WTC11 (cell line): ENCODE results near the gene CCDC195. TPM values are rescaled to one million over a fixed set of nuclear protein-coding genes. Genes with fewer than 3 reads are reported as not detected.
"Not testable (repeated sequence)": the region's sequence is repeated elsewhere in the genome, so short reads cannot be mapped to it uniquely, and the experiment has no call there.

ENCODE experiments used
- ATAC-seq: fragments of 200-7000 bp; cut with Tn5 transposase; 2 replicates; pipeline ENCODE4 v1.10.0; 2021; ENCODE audit warnings: mild to moderate bottlenecking, moderate library complexity
- CTCF ChIA-PET: fragments of 300-600 bp; sonication (Branson Sonifier 250); formaldehyde crosslinking; loops from one replicate; lab custom pipeline; 2021; ENCODE audit warnings: antibody characterized with exemption; lab: Charles Lee
- POLR2A ChIA-PET: fragments of 350-600 bp; sonication (Branson Sonifier 250); formaldehyde crosslinking; loops from one replicate; lab custom pipeline; 2021; ENCODE audit warnings: antibody characterized with exemption; lab: Charles Lee
- DNase-seq: peaks from one replicate; pipeline ENCODE4 v3.0.0; 2021; ENCODE audit warnings: low spot score
- H3K27ac Mint-ChIP-seq: 2 replicates; pipeline ENCODE4 v1.8.0; 2021; ENCODE audit warnings: mixed read lengths
- H3K27me3 Mint-ChIP-seq: 2 replicates; pipeline ENCODE4 v1.8.0; 2021; ENCODE audit warnings: low read depth, mild to moderate bottlenecking, moderate library complexity, mixed read lengths
- H3K36me3 Mint-ChIP-seq: 2 replicates; pipeline ENCODE4 v1.8.0; 2021; ENCODE audit warnings: mixed read lengths
- H3K4me1 Mint-ChIP-seq: 2 replicates; pipeline ENCODE4 v1.8.0; 2022; ENCODE audit warnings: mixed read lengths
- H3K4me3 Mint-ChIP-seq: 2 replicates; pipeline ENCODE4 v1.8.0; 2021; ENCODE audit warnings: mild to moderate bottlenecking, moderate library complexity, mixed read lengths
- H3K9me3 Mint-ChIP-seq: 2 replicates; pipeline ENCODE4 v1.8.0; 2021; ENCODE audit warnings: mixed read lengths
- ATF1 ChIP-seq: sonication (generic); formaldehyde crosslinking; IDR thresholded peaks from 2 replicates; pipeline ENCODE4 v1.8.1; 2023; ENCODE audit warnings: mild to moderate bottlenecking, moderate library complexity, missing genetic modification reagents
- CBFB ChIP-seq: sonication (generic); formaldehyde crosslinking; IDR thresholded peaks from 2 replicates; pipeline ENCODE4 v1.8.1; 2022; ENCODE audit warnings: mild to moderate bottlenecking, low read depth, missing genetic modification reagents
- NFATC4 ChIP-seq: fragments of 250-450 bp; sonication (Bioruptor Pico); IDR thresholded peaks from 2 replicates; pipeline ENCODE4 v1.9.0; 2021; ENCODE audit warnings: mild to moderate bottlenecking
- NR2C2 ChIP-seq: sonication (generic); formaldehyde crosslinking; IDR thresholded peaks from 2 replicates; pipeline ENCODE4 v1.8.0; 2022; ENCODE audit warnings: mild to moderate bottlenecking, missing genetic modification reagents
- SMAD4 ChIP-seq: sonication (generic); formaldehyde crosslinking; IDR thresholded peaks from 2 replicates; pipeline ENCODE4 v1.8.0; 2022; ENCODE audit warnings: mild to moderate bottlenecking, missing genetic modification reagents
- ZNF219 ChIP-seq: sonication (generic); formaldehyde crosslinking; IDR thresholded peaks from 2 replicates; pipeline ENCODE4 v1.8.0; 2023; ENCODE audit warnings: missing genetic modification reagents, mild to moderate bottlenecking, borderline replicate concordance
- ZNF232 ChIP-seq: sonication (generic); formaldehyde crosslinking; IDR thresholded peaks from 2 replicates; pipeline ENCODE4 v1.8.0; 2022; ENCODE audit warnings: mild to moderate bottlenecking, missing genetic modification reagents
- ZNF416 ChIP-seq: fragments of 250-450 bp; sonication (Bioruptor Pico); IDR thresholded peaks from 2 replicates; pipeline ENCODE4 v1.9.0; 2021; ENCODE audit warnings: mild to moderate bottlenecking, inconsistent platforms
- total RNA-seq: library from RNA; stranded (reverse); gene quantifications from 3 replicates; pipeline ENCODE4 v1.2.3, GENCODE V29; 2021
- TF ChIP-seq, protein P1 (sequence below): fragments of 250-450 bp; sonication (Bioruptor Pico); conservative IDR thresholded peaks from 2 replicates; pipeline ENCODE4 v1.9.0; 2021; ENCODE audit warnings: mild to moderate bottlenecking
- TF ChIP-seq, protein P2 (sequence below): sonication (generic); formaldehyde crosslinking; IDR thresholded peaks from 2 replicates; pipeline ENCODE4 v1.8.0; 2022; ENCODE audit warnings: mild to moderate bottlenecking, missing genetic modification reagents
- TF ChIP-seq, protein P3 (sequence below): sonication (generic); formaldehyde crosslinking; IDR thresholded peaks from 2 replicates; pipeline ENCODE4 v1.8.0; 2023; ENCODE audit warnings: mild to moderate bottlenecking, missing genetic modification reagents
- TF ChIP-seq, protein P4 (sequence below): sonication (generic); formaldehyde crosslinking; conservative IDR thresholded peaks from 2 replicates; pipeline ENCODE4 v1.8.1; 2023; ENCODE audit warnings: mild to moderate bottlenecking, low read depth, missing genetic modification reagents, moderate library complexity

The CCDC195 gene
- total RNA-seq, 1 experiment from 2014 or later: not detected

DNA sequence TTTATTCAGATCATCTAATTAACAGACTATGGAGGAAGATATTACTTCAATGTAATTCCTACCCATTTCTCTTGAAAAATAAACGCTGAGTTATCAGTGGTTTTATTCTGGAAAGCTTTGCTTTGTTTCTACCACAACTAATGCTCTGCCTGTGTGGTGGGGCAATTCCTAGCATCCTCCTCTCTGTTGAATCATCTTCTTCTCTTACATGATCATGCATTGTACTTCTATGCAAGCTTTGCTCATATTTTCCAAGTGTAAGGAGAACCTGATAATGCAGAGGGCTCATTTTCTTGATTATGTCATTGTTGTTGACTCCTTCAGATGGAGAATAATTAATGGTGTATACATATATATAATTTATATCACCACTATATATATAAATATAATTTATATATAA lies 46.7 kb downstream of the CCDC195 start:
- H3K36me3 Mint-ChIP-seq: peaks cover 4% of the 10 kb centered on the region
- CTCF ChIA-PET: no interaction called here

DNA sequence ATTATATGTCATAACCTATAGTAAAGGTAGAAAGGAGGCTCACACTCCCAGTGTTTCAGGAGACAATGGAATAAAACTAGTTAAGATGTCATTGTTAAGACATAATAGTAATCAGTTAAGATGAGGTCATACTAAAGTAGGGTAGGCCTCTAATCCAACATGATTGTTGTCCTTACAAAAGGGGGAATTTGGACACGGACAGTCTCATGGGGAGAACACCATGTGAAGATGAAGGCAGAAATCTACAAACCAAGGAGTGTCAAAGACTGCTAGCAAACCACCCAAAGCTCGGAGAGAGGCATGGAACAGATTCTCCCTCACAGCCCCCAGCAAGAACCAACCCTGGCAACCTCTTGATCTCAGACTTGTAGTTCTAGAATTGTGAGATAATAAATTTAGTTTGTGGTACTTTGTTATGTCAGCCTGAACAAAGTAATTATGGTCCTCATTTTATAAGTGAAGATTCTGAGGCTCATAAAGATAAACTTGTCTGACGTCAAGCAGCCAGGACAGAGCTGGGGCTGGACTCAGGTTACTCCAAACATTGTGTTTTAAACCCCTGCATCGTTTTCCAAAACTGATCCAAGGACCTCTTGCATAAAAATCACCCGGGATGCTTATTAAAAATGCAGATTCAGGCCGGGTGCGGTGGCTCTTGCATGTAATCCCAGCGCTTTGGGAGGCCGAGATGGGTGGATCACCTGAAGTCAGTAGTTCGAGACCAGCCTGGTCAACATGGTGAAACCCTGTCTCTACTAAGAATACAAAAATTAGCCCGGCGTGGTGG lies 47.8 kb downstream of the CCDC195 start:
- ATAC-seq (no peak), DNase-seq (no peak)
- Mint-ChIP-seq H3K4me3 (no peak overlapping the region), H3K27me3 (peaks cover 4% of the 10 kb centered on the region; the same call in 1 of the 2 replicates), H3K27ac (no peak overlapping the region), H3K9me3 (peaks cover 20% of the 10 kb centered on the region), H3K4me1 (peaks cover 7% of the 10 kb centered on the region), H3K36me3 (peaks cover 11% of the 10 kb centered on the region)
- ChIA-PET CTCF (no interaction called here), POLR2A (interaction anchor here (0.5 kb wide), 1 partner anchor 39 kb away, joined by 3 read pairs; no protein-coding TSS in a partner anchor)
- TF ChIP-seq, protein P1, sequence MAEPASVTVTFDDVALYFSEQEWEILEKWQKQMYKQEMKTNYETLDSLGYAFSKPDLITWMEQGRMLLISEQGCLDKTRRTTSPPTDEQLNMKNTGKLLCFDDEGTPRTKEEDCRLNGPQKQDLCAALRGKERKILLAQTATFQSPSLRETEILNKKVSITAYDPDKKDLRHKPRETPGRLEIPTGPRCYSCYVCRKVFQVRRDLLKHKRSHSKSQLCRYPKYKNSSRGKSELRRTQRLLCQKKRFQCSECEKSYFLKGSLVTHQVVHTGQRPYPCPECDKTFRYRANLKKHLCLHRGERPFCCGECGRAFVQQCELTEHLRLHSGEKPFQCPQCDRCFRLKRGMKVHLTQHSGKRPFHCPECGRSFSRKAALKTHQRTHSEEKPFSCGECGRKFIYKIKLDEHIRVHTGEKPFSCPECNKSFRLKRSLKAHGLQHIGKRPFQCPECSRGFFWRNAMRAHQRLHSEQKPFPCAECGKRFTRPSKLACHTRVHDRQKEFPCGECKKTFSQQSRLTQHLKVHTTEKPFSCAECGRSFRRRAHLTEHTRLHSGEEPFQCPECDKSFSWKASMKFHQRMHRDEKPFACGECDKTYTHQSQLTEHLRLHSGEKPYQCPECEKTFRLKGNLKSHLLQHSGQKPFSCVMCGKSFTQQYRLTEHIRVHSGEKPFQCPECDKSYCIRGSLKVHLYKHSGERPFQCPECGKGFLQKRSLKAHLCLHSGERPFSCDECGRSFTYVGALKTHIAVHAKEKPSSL: no peak
- no peak for TF ChIP-seq NFATC4 (CRISPR knock-in tag)
- TF ChIP-seq NR2C2 (CRISPR knock-in tag): no peak
- no peak for TF ChIP-seq ZNF219
- TF ChIP-seq ZNF232: no peak
- no peak for TF ChIP-seq SMAD4 (CRISPR knock-in tag)

More for the DNA sequence above, 46.7 kb downstream of the CCDC195 start:
- Mint-ChIP-seq H3K27me3 (peaks cover under 1% of the 10 kb centered on the region; the same call in 1 of the 2 replicates), H3K27ac (no peak overlapping the region), H3K4me1 (peaks cover 7% of the 10 kb centered on the region), H3K4me3 (no peak overlapping the region), H3K9me3 (peaks cover 19% of the 10 kb centered on the region)
- DNase-seq (no peak), ATAC-seq (no peak)
- POLR2A ChIA-PET: no interaction called here
- TF ChIP-seq, protein P2, sequence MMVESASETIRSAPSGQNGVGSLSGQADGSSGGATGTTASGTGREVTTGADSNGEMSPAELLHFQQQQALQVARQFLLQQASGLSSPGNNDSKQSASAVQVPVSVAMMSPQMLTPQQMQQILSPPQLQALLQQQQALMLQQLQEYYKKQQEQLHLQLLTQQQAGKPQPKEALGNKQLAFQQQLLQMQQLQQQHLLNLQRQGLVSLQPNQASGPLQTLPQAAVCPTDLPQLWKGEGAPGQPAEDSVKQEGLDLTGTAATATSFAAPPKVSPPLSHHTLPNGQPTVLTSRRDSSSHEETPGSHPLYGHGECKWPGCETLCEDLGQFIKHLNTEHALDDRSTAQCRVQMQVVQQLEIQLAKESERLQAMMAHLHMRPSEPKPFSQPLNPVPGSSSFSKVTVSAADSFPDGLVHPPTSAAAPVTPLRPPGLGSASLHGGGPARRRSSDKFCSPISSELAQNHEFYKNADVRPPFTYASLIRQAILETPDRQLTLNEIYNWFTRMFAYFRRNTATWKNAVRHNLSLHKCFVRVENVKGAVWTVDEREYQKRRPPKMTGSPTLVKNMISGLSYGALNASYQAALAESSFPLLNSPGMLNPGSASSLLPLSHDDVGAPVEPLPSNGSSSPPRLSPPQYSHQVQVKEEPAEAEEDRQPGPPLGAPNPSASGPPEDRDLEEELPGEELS (CRISPR knock-in tag): no peak
- TF ChIP-seq, protein P3, sequence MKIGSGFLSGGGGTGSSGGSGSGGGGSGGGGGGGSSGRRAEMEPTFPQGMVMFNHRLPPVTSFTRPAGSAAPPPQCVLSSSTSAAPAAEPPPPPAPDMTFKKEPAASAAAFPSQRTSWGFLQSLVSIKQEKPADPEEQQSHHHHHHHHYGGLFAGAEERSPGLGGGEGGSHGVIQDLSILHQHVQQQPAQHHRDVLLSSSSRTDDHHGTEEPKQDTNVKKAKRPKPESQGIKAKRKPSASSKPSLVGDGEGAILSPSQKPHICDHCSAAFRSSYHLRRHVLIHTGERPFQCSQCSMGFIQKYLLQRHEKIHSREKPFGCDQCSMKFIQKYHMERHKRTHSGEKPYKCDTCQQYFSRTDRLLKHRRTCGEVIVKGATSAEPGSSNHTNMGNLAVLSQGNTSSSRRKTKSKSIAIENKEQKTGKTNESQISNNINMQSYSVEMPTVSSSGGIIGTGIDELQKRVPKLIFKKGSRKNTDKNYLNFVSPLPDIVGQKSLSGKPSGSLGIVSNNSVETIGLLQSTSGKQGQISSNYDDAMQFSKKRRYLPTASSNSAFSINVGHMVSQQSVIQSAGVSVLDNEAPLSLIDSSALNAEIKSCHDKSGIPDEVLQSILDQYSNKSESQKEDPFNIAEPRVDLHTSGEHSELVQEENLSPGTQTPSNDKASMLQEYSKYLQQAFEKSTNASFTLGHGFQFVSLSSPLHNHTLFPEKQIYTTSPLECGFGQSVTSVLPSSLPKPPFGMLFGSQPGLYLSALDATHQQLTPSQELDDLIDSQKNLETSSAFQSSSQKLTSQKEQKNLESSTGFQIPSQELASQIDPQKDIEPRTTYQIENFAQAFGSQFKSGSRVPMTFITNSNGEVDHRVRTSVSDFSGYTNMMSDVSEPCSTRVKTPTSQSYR (CRISPR knock-in tag): no peak
- TF ChIP-seq, protein P1: no peak
- no peak for TF ChIP-seq ATF1 (CRISPR knock-in tag)

DNA sequence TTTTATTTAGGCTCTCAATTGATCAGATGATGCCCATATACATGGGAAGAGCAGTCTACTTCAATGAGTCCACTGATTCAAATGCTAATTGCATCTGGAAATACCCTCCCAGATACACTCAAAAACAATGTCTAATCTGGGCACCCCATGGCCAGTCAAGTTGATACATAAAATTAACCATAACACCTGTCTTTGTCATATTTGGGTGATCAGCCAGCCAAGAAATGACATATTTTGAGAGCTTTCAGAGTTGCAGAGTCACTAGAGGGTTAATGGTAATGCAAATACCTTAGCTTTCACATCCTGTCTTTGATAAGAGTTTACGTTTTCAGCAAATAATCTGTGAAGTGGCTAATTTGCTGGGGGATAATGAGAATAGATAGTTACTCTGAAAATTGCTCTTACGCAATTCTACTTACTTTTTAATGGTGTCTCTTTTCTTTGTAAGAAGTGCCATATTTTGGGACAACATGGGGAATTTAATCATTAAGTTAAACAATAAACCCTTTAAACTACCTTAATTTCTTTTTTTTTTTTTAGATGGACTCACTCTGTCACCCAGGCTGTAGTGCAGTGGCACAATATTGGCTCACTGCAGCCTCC lies 49.1 kb downstream of the CCDC195 start:
- CTCF ChIA-PET: no interaction called here
- H3K27ac Mint-ChIP-seq: no peak overlapping the region
- H3K4me1 Mint-ChIP-seq: peaks cover 7% of the 10 kb centered on the region
- no peak for ATAC-seq
- TF ChIP-seq, protein P4, sequence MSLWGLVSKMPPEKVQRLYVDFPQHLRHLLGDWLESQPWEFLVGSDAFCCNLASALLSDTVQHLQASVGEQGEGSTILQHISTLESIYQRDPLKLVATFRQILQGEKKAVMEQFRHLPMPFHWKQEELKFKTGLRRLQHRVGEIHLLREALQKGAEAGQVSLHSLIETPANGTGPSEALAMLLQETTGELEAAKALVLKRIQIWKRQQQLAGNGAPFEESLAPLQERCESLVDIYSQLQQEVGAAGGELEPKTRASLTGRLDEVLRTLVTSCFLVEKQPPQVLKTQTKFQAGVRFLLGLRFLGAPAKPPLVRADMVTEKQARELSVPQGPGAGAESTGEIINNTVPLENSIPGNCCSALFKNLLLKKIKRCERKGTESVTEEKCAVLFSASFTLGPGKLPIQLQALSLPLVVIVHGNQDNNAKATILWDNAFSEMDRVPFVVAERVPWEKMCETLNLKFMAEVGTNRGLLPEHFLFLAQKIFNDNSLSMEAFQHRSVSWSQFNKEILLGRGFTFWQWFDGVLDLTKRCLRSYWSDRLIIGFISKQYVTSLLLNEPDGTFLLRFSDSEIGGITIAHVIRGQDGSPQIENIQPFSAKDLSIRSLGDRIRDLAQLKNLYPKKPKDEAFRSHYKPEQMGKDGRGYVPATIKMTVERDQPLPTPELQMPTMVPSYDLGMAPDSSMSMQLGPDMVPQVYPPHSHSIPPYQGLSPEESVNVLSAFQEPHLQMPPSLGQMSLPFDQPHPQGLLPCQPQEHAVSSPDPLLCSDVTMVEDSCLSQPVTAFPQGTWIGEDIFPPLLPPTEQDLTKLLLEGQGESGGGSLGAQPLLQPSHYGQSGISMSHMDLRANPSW: no peak
- TF ChIP-seq ZNF416 (CRISPR knock-in tag): no peak
- TF ChIP-seq ZNF219: no peak
- TF ChIP-seq CBFB (CRISPR knock-in tag): no peak
- H3K36me3 Mint-ChIP-seq: peaks cover 22% of the 10 kb centered on the region
- peaks cover 5% of the 10 kb centered on the region; the same call in 1 of the 2 replicates for H3K27me3 Mint-ChIP-seq
- H3K9me3 Mint-ChIP-seq: peaks cover 29% of the 10 kb centered on the region
- H3K4me3 Mint-ChIP-seq: no peak overlapping the region
- POLR2A ChIA-PET: no interaction called here
- DNase-seq: no peak

DNA sequence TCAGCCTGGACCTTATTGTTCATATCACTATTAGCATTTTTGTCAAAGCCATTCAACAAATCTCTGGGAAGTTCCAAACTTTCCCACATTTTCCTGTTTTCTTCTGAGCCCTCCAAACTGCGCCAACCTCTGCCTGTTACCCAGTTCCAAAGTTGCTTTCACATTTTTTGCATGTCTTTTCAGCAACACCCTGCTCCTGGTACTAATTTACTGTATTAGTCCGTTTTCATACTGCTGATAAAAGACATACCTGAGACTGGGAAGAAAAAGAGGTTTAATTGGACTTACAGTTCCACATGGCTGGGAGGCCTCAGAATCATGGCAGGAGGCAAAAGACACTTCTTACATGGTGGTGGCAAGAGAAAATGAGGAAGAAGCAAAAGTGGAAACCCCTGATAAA lies 52.8 kb downstream of the CCDC195 start:
- DNase-seq, H3K4me1 Mint-ChIP-seq, H3K4me3 Mint-ChIP-seq, ATAC-seq, H3K27me3 Mint-ChIP-seq, POLR2A ChIA-PET, H3K27ac Mint-ChIP-seq, CTCF ChIA-PET: not testable (repeated sequence)
- Mint-ChIP-seq H3K36me3 (peaks cover 29% of the 10 kb centered on the region), H3K9me3 (peaks cover 44% of the 10 kb centered on the region)

DNA sequence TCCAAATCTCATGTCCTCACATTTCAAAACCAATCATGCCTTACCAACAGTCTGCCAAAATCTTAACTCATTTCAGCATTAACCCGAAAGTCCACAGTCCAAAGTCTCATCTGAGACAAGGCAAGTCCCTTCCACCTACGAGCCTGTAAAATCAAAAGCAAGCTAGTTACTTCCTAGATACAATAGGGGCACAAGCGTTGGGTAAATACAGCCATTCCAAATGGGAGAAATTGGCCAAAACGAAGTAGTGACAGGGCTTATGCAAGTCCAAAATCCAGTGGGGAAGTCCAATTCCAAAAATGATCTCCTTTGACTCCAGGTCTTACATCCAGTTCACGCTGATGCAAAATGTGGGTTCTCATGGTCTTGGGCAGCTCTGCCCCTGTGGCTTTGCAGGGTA lies 54.5 kb downstream of the CCDC195 start:
- DNase-seq, CTCF ChIA-PET, H3K4me1 Mint-ChIP-seq, ATAC-seq, H3K4me3 Mint-ChIP-seq, H3K27me3 Mint-ChIP-seq, H3K27ac Mint-ChIP-seq: not testable (repeated sequence)
- peaks cover 30% of the 10 kb centered on the region for H3K36me3 Mint-ChIP-seq
- POLR2A ChIA-PET: interaction anchor here (0.7 kb wide), 1 partner anchor 228 kb away, joined by 4 read pairs; no protein-coding TSS in a partner anchor
- H3K9me3 Mint-ChIP-seq: peaks cover 52% of the 10 kb centered on the region
